ENCODE results near the gene GPR61.

- TF ChIP-seq CTCF (IDR thresholded peaks at IDR 0.05) (no peak), EP300 (IDR thresholded peaks at IDR 0.05) (no peak)
Observed at GRCh38 chr1:109503935-109504334, 35.7 kb upstream of the GPR61 start.

Data from tibial nerve (tissue), 4 donors.